ENCODE measurements around the gene OR1D2. TPM values are rescaled to one million over a fixed set of nuclear protein-coding genes. Genes with fewer than 3 reads are reported as not detected.
"Not testable (repeated sequence)": the region's sequence is repeated elsewhere in the genome, so short reads cannot be mapped to it uniquely, and the experiment has no call there.

OR1D2 gene
- total RNA-seq, 1 experiment from 2014 or later: not detected

- H3K23ac ChIP-seq (ENCODE audit: insufficient read length, low read depth, low read length); H3T11ph ChIP-seq (ENCODE audit: low read length); H3K4me1 ChIP-seq (ENCODE audit: insufficient read depth, low read length); H2BK5ac ChIP-seq (ENCODE audit: insufficient read length, low read length); H3K4ac ChIP-seq (ENCODE audit: low read depth, low read length); H3K79me2 ChIP-seq (ENCODE audit: insufficient read depth, low read length); H3K79me1 ChIP-seq (ENCODE audit: insufficient read depth, low read depth, low read length, poor library complexity, severe bottlenecking); H2AK5ac ChIP-seq (ENCODE audit: insufficient read length, low read length); DNase-seq; H3K9ac ChIP-seq (ENCODE audit: extremely low read depth, insufficient read length, low read length); H3K9me3 ChIP-seq (ENCODE audit: control insufficient read depth, low read depth, low read length); H3K23me2 ChIP-seq (ENCODE audit: insufficient read length, low read depth, low read length, poor library complexity, severe bottlenecking); H4K91ac ChIP-seq (ENCODE audit: insufficient read length, low read depth, low read length); H3K56ac ChIP-seq (ENCODE audit: insufficient read length, low read depth, low read length); H3K27me3 Mint-ChIP-seq (ENCODE audit: low read depth); H3K18ac ChIP-seq (ENCODE audit: insufficient read length, low read depth, low read length); H3K14ac ChIP-seq (ENCODE audit: insufficient read depth, low read length); H3K4me3 Mint-ChIP-seq; H3K27ac ChIP-seq (ENCODE audit: insufficient read length, low read depth, low read length); H4K5ac ChIP-seq (ENCODE audit: insufficient read length, low read depth, low read length); H2BK12ac ChIP-seq (ENCODE audit: insufficient read length, low read depth, low read length); H2BK120ac ChIP-seq (ENCODE audit: low read depth, low read length, poor library complexity, severe bottlenecking); H3K27me3 ChIP-seq (ENCODE audit: insufficient read depth, low read length); H3K36me3 Mint-ChIP-seq (ENCODE audit: insufficient read depth in 1 of 3, low read depth in 3 of 3); H3K4me1 Mint-ChIP-seq; H3K27ac Mint-ChIP-seq; H2BK20ac ChIP-seq (ENCODE audit: low read depth, low read length, poor library complexity, severe bottlenecking); H3K4me2 ChIP-seq (ENCODE audit: insufficient read depth, insufficient read length, low read length); H2AFZ ChIP-seq (ENCODE audit: low read length); H4K8ac ChIP-seq (replicated peaks; ENCODE audit: insufficient read length, low read depth, low read length); H4K20me1 ChIP-seq (ENCODE audit: control insufficient read depth, insufficient read depth, insufficient read length); H2BK15ac ChIP-seq (ENCODE audit: low read depth, low read length): not testable (repeated sequence)
- no CpG with 5 or more reads among the region's 1 CpG for WGBS (ENCODE audit: extremely low coverage, insufficient read length, low lambda C conversion rate)
- H3K9me3 Mint-ChIP-seq: peaks cover 0 to 14% of the 10 kb centered on the region in 2 experiments; a peak in 3 of 5 replicates
Measured at GRCh38 chr17:3065192-3065591, 39.0 kb downstream of the OR1D2 start.

- not testable (repeated sequence) for H3K36me3 Mint-ChIP-seq (ENCODE audit: insufficient read depth in 1 of 3, low read depth in 3 of 3)
- WGBS (ENCODE audit: extremely low coverage, insufficient read length, low lambda C conversion rate): no CpG with 5 or more reads among the region's 2 CpGs
Measured at GRCh38 chr17:3063507-3063906, 40.7 kb downstream of the OR1D2 start, which contains the start of gene OR1D5. Gene OR1D5 (minus strand): TSS chr17:3063607. CDS start chr17:3063607, 0 bp downstream.

More at GRCh38 chr17:3063507-3063906, 40.7 kb downstream of the OR1D2 start, which contains the start of gene OR1D5:
- not testable (repeated sequence) for H2BK5ac ChIP-seq (ENCODE audit: insufficient read length, low read length); H3K23ac ChIP-seq (ENCODE audit: insufficient read length, low read depth, low read length); H4K91ac ChIP-seq (ENCODE audit: insufficient read length, low read depth, low read length); H2AFZ ChIP-seq (ENCODE audit: low read length); H3K4me2 ChIP-seq (ENCODE audit: insufficient read depth, insufficient read length, low read length); H3K4ac ChIP-seq (ENCODE audit: low read depth, low read length); H2AK5ac ChIP-seq (ENCODE audit: insufficient read length, low read length); H3K18ac ChIP-seq (ENCODE audit: insufficient read length, low read depth, low read length); H2BK15ac ChIP-seq (ENCODE audit: low read depth, low read length); H3K79me2 ChIP-seq (ENCODE audit: insufficient read depth, low read length); H3K9ac ChIP-seq (ENCODE audit: extremely low read depth, insufficient read length, low read length); H3K4me1 ChIP-seq (ENCODE audit: insufficient read depth, low read length); DNase-seq; H3K4me3 Mint-ChIP-seq; H3K27me3 ChIP-seq (ENCODE audit: insufficient read depth, low read length); H2BK120ac ChIP-seq (ENCODE audit: low read depth, low read length, poor library complexity, severe bottlenecking); H3K14ac ChIP-seq (ENCODE audit: insufficient read depth, low read length); H3K56ac ChIP-seq (ENCODE audit: insufficient read length, low read depth, low read length); H3K27ac ChIP-seq (ENCODE audit: insufficient read length, low read depth, low read length); H3K9me3 ChIP-seq (ENCODE audit: control insufficient read depth, low read depth, low read length); H3K27me3 Mint-ChIP-seq (ENCODE audit: low read depth); H3K4me1 Mint-ChIP-seq; H2BK12ac ChIP-seq (ENCODE audit: insufficient read length, low read depth, low read length); H2BK20ac ChIP-seq (ENCODE audit: low read depth, low read length, poor library complexity, severe bottlenecking); H4K5ac ChIP-seq (ENCODE audit: insufficient read length, low read depth, low read length); H3K23me2 ChIP-seq (ENCODE audit: insufficient read length, low read depth, low read length, poor library complexity, severe bottlenecking); H4K8ac ChIP-seq (replicated peaks; ENCODE audit: insufficient read length, low read depth, low read length); H3K79me1 ChIP-seq (ENCODE audit: insufficient read depth, low read depth, low read length, poor library complexity, severe bottlenecking); H4K20me1 ChIP-seq (ENCODE audit: control insufficient read depth, insufficient read depth, insufficient read length); H3K9me3 Mint-ChIP-seq; H3T11ph ChIP-seq (ENCODE audit: low read length)
- peak within 1 kb of the TSS in 1 of 3 experiments; percentile 28; a peak in 1 of 7 replicates for H3K27ac Mint-ChIP-seq
